ENCODE data around the gene PLXNB1.
"Not testable (repeated sequence)": the region's sequence is repeated elsewhere in the genome, so short reads cannot be mapped to it uniquely, and the experiment has no call there.

PLXNB1 gene

GRCh38 chr3:48404440-48405342 lies 25.2 kb downstream of the PLXNB1 start:
- DNase-seq = no peak

DNA sequence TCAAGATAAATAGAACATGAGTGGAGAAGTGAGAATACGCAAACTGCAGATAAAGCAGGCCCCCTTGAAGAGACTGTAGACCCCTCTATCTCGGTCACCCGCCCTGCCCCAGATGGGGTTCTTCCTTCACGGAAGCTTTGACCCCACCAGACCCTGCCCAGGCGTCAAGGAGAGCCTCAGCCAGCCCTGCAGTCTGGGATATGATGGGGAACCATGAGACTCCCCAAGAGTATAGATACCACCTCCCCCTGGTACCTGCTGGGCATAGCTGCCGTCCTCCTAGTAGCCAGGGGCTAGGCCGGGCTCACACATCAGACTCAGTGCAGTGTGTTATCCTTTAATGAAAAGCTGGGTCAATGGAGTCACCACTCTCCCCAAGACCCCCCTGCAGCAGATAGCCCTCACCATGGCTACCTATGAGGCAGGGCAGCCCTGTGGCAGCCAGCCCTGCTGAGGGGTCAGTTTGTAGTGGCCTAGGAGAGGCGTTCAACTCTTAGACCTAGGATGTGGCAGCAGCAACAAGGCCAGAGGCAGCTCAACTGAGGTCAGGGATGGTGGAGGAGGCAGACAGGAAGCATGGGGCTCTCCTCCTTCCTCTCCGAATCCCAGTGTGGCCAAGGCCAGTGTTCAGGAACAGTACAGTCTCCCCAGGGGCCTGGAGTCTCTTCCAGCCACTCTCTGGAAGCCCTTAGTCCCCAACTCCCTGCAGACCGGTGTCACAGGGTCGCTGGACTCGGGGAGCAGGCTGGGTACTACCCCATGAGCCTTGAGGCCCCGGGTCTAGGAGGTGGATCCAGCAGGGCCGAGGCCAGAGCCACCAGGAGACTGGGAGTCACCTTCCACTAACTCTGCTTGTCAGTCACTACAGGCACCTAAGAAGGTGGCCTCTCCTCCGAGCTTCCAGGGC lies 26.1 kb downstream of the PLXNB1 start:
- no peak for DNase-seq

DNA sequence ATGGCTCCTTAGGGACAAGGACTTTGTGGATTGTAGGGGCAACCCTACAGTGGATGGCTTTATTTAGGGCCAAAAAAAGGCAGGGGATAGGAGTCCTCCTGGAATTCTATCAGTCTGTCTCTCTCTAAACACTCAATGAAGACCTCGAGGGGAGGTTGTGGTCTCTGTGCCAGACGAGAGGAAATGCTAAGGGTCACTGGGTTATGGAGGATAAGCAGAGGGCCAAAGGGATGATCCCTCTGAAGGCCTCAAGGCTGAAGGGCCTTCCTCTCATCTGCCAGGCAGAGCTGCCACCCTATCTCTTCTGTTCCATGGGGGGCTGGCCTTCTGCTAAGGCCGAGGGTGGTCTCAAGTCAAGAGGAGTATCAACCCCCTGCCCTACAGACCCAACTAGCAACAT lies 27.0 kb downstream of the PLXNB1 start:
- DNase-seq = no peak

GRCh38 chr3:48402281-48402732 lies 27.6 kb downstream of the PLXNB1 start:
- no peak for DNase-seq

GRCh38 chr3:48401434-48401901 lies 28.4 kb downstream of the PLXNB1 start:
- not testable (repeated sequence) for DNase-seq

- DNase-seq = peak; percentile 3
These were observed 29.0 kb downstream of the PLXNB1 start for GRCh38 chr3:48400824-48401433.

DNA sequence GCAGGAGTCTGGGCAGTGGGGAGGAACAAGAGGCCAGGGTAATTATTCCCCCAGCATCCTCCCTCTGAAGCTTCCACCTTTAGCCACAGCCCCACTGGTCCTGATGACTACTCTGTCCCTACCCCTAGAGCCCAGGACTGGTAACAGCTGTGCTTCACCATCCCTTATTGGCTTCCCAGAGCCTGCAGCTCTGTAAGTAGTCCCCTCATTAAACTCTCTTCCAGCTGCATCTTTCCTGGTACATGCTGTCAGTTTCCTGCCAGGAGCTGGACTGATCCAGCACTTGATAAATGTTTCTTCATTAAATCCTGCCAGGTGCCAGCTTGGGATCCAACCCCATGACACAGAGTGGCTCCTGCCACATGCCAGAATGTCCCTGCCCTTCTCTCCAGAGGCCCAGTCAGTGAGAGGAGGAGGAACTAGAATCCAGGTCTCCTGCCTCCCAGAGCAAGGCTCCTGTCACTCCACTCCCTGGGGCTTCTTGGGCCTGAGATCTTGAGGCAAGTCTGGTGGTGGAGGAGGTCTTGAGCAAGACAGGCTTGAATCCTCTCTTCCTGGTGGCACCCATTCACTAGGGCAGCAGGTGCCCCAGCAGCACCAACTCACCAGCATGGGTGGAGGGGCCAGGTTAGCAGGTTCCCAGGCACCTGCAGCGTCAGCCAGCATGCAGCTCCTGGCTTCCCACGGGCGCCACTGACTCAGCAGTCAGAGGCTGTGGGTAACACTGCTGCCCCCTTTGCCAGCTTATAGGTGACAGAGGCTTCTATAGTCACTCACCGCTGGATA lies 30.3 kb downstream of the PLXNB1 start:
- no peak for DNase-seq

GRCh38 chr3:48398701-48399386 lies 31.0 kb downstream of the PLXNB1 start:
- DNase-seq = no peak

DNA sequence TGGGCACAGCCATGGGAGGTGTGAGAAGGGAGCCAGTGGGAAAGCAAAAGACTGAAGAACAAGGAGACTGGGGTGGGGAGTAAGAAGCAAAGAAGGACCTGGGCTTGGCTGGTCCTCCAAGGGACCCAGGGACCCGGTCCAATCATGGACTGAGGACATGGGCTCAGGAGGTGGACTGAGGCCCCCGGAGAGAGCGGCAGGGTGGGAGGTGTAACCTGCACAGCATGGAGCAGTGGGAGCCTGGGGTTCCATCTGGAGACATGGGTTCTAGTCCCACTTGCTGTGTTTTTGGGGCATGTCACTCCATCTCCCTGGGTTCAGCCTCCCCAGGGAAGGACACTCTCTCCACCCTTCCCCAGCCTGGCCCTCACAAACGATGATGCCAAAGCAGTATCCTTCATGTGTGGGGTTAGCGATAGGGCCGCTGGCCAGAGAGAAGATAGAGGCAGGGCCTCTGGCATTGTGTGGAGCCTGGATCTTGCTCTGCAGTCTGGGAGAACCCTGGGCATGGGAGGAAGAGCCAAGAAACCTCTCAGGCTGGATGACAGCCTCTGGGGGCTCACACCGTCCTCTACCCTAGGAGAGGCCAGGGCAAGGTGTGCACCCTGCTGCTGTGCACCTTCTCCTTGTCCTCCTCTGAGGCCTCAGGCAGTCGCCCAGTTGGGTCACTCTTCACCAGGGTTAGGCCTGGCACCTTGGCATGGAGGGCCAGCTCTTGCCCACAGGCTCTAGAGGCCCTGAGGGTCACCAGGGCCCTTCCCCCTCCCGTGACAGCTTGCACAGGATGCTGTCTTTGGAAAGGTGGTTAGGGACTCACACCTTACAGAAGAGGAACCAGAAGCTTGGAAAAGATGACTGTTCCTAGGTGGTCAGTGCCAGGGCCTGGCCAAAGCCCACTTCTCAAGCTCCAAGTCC lies 31.9 kb downstream of the PLXNB1 start:
- DNase-seq = no peak

DNA sequence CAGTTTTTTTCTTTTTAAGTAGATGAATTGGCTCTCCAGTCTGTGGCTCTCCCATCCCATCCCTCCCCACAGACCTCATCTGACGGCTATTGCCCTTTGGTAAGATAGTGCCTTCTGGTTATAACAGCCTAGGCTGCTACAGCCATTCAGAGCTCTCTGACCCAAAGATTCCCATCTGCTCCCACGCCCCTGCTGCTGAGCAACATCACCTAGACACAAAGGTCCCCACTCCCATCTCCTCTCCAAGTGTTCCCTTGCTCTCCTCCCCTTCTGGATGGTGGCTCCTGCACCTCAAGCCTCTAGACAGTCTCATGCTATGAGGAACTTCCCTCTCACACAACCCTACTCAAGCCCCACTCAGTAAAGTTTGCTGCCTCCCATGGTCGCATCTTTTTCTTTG lies 34.2 kb downstream of the PLXNB1 start:
- no peak for DNase-seq

GRCh38 chr3:48394391-48394790 lies 35.5 kb downstream of the PLXNB1 start:
- DNase-seq = no peak

DNA sequence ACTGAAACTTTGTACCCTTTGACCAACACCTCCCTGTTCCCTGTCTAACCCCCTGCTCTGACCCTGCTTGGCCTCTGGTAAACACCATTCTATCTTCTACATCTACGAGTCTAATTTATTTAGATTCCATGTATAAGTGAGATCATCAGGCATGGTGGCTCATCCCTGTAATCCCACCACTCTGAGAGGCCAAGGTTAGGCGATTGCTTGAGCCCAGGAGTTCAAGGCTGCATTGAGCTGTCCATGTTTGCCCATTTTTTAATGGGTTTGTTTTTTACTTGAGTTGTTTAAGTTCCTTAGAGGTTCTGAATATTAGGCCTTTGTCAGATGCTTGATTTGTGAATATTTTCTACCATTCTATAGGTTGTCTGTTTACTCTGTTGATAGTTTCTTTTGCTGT lies 40.9 kb downstream of the PLXNB1 start:
- DNase-seq = no peak

DNA sequence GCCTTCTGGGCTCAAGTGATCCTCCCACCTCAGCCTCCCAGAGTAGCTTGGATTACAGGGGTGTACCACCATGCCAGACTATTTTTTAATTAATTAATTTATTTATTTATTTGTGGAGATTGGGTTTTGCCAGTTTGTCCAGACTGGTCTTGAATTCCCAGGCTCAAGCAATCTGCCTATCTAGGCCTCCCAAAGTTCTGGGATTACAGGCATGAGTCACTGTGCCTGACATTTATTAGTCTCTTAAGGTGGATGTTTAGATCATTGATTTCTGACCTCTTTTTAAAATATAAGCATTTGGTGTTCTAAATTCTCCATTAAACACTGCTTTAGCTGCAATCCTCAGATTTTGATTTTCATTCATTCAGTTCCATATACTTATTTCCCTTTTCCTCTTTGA lies 42.3 kb downstream of the PLXNB1 start:
- DNase-seq = no peak

- no peak for DNase-seq
These were observed 56.9 kb downstream of the PLXNB1 start for GRCh38 chr3:48372862-48373435.

DNA sequence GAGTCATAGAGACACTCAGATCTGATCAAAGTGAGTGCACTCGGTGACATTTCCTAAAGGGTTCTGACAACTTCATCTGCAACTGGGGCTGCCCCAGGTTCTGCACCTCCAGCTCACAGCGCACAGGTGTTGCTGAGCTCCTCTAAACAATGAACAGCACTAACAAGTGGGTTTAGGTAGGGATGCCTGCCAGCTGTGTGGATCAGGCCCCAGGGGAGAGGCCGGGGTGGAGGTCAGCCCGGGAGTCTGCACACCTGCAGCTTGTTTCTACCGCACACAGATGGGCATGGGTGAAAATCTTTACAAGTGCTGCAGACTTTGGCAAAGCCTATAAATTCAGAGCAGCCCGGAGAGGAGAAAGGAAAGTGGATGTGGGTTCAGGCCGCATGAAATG lies 57.5 kb downstream of the PLXNB1 start:
- no peak for DNase-seq

- DNase-seq = no peak
These were observed 58.1 kb downstream of the PLXNB1 start, which contains the start of gene FBXW12 for GRCh38 chr3:48371651-48372376. Gene FBXW12, plus strand, starts transcription at chr3:48372219. Its CDS starts 549 bp downstream, at chr3:48372768.

DNA sequence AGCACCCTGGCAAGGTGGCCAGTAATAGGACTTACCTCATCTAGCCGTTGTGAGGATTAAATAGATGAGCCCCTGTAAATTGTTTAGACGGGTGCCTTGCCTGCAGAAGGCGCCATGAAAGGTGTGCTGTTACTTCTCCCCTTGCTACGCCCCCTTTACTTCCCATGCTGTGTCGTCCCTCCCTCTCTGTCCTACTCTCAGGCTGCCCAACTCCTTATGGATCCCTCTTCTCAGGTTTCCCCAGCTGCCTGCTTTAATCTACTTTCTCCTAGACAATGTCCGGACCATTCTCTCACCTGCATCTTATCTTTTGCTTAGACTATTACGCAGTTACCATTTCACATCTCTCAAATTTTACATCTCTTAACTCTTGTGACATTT lies 59.6 kb downstream of the PLXNB1 start:
- no peak for DNase-seq

- no peak for DNase-seq
These were observed 60.1 kb downstream of the PLXNB1 start for GRCh38 chr3:48369693-48370332.

GRCh38 chr3:48367201-48367600 lies 62.7 kb downstream of the PLXNB1 start:
- DNase-seq = no peak

Measured in KG1 (cell line).